NCI-H1694 treated with DMSO at 0.1 percent for 48 hours (cell line): ENCODE measurements around the gene WDR44.
A peak's percentile ranks its signal among the peaks of the same experiment; 100 is the strongest.
"Not testable (repeated sequence)": the region's sequence is repeated elsewhere in the genome, so short reads cannot be mapped to it uniquely, and the experiment has no call there.

Source experiments
- DNase-seq: peaks from one replicate; lab custom pipeline; 2025; lab: John Stamatoyannopoulos, UW

WDR44 gene

GRCh38 chrX:118480172-118480571 is 134.3 kb downstream of the WDR44 start:
- DNase-seq: no peak

- DNase-seq: not testable (repeated sequence)
Measured at GRCh38 chrX:118482384-118482783, 136.5 kb downstream of the WDR44 start.

- no peak for DNase-seq
Measured at GRCh38 chrX:118484216-118484903, 138.5 kb downstream of the WDR44 start.

GRCh38 chrX:118486693-118487092 is 140.8 kb downstream of the WDR44 start:
- DNase-seq: not testable (repeated sequence)

- peak; percentile 38 for DNase-seq
Measured at GRCh38 chrX:118493016-118493415, 147.1 kb downstream of the WDR44 start.

- DNase-seq: no peak
Measured at GRCh38 chrX:118493653-118494297, 147.9 kb downstream of the WDR44 start.

- DNase-seq: peak; percentile 86
Measured at GRCh38 chrX:118495061-118495921, 149.4 kb downstream of the WDR44 start, which contains the start of gene DOCK11. Gene DOCK11 (plus strand): TSS chrX:118495815. CDS start chrX:118495972, 157 bp downstream.

GRCh38 chrX:118495958-118496762 is 150.3 kb downstream of the WDR44 start:
- peak; percentile 31 for DNase-seq

- no peak for DNase-seq
Measured at GRCh38 chrX:118496763-118497079, 150.8 kb downstream of the WDR44 start.

GRCh38 chrX:118497180-118497818 is 151.4 kb downstream of the WDR44 start:
- no peak for DNase-seq

- no peak for DNase-seq
Measured at GRCh38 chrX:118498351-118498750, 152.4 kb downstream of the WDR44 start.

GRCh38 chrX:118498755-118499154 is 152.8 kb downstream of the WDR44 start:
- no peak for DNase-seq

GRCh38 chrX:118499295-118499694 is 153.4 kb downstream of the WDR44 start:
- peak; percentile 23 for DNase-seq
